ENCODE measurements around the gene CNKSR3.

DNA sequence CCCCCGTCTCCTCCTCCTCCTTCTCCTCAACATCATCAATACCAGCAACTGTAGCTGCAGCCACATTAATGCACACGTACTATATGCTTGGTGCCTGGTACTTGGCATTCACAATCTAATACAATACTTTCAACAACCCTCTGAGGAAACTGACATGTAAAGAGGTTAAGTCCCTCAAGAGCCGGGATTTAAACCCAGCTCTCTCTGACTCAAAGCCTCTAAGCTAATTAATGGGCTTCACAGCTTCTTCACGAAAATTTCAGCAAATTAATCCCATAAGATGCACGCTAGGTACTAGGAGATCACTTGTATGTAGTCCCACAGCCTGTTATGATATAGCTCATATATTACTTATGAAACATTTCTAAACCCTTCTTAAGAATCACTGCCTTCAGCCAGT is 80.8 kb downstream of the CNKSR3 start:
- TF ChIP-seq POLR2AphosphoS5 (IDR thresholded peaks at IDR 0.05; ENCODE audit: low read depth) (no peak), EZH2 (IDR thresholded peaks at IDR 0.05; ENCODE audit: low read depth, unreplicated experiment) (no peak), EZH2phosphoT487 (IDR thresholded peaks at IDR 0.05; ENCODE audit: unreplicated experiment) (no peak), ZNF114 (CRISPR knock-in tag; IDR thresholded peaks at IDR 0.05) (no peak), JUNB (IDR thresholded peaks at IDR 0.05; ENCODE audit: unreplicated experiment) (no peak), NANOG (IDR thresholded peaks at IDR 0.05; ENCODE audit: borderline replicate concordance) (no peak), CREB1 (CRISPR knock-in tag; IDR thresholded peaks at IDR 0.05; ENCODE audit: low read depth) (no peak)
- TF ChIP-seq, protein P1, sequence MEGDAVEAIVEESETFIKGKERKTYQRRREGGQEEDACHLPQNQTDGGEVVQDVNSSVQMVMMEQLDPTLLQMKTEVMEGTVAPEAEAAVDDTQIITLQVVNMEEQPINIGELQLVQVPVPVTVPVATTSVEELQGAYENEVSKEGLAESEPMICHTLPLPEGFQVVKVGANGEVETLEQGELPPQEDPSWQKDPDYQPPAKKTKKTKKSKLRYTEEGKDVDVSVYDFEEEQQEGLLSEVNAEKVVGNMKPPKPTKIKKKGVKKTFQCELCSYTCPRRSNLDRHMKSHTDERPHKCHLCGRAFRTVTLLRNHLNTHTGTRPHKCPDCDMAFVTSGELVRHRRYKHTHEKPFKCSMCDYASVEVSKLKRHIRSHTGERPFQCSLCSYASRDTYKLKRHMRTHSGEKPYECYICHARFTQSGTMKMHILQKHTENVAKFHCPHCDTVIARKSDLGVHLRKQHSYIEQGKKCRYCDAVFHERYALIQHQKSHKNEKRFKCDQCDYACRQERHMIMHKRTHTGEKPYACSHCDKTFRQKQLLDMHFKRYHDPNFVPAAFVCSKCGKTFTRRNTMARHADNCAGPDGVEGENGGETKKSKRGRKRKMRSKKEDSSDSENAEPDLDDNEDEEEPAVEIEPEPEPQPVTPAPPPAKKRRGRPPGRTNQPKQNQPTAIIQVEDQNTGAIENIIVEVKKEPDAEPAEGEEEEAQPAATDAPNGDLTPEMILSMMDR (conservative IDR thresholded peaks at IDR 0.05; ENCODE audit: low read depth in 2 of 2), result no peak
- TF ChIP-seq, protein P2, sequence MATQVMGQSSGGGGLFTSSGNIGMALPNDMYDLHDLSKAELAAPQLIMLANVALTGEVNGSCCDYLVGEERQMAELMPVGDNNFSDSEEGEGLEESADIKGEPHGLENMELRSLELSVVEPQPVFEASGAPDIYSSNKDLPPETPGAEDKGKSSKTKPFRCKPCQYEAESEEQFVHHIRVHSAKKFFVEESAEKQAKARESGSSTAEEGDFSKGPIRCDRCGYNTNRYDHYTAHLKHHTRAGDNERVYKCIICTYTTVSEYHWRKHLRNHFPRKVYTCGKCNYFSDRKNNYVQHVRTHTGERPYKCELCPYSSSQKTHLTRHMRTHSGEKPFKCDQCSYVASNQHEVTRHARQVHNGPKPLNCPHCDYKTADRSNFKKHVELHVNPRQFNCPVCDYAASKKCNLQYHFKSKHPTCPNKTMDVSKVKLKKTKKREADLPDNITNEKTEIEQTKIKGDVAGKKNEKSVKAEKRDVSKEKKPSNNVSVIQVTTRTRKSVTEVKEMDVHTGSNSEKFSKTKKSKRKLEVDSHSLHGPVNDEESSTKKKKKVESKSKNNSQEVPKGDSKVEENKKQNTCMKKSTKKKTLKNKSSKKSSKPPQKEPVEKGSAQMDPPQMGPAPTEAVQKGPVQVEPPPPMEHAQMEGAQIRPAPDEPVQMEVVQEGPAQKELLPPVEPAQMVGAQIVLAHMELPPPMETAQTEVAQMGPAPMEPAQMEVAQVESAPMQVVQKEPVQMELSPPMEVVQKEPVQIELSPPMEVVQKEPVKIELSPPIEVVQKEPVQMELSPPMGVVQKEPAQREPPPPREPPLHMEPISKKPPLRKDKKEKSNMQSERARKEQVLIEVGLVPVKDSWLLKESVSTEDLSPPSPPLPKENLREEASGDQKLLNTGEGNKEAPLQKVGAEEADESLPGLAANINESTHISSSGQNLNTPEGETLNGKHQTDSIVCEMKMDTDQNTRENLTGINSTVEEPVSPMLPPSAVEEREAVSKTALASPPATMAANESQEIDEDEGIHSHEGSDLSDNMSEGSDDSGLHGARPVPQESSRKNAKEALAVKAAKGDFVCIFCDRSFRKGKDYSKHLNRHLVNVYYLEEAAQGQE (IDR thresholded peaks at IDR 0.05; ENCODE audit: unreplicated experiment), result no peak

All from GM23338 (cell line).